Endothelial cell of umbilical vein (primary cell): Measurements from ENCODE around the gene IL34. TPM values are rescaled to one million over a fixed set of nuclear protein-coding genes. Genes with fewer than 3 reads are reported as not detected.

ENCODE experiments used
- BruUV-seq: library from RNA; stranded (reverse); fragments of 400-500 nt; replicated peaks from 2 replicates; lab custom pipeline; 2021; lab: Mats Ljungman, UMichigan
- CTCF ChIA-PET: fragments of 300-600, 350-600 bp; sonication (Branson Sonifier 250); formaldehyde crosslinking; loops from one replicate; lab custom pipeline; 2021; ENCODE audit warnings: antibody characterized with exemption, inconsistent platforms; lab: Charles Lee
- POLR2A ChIA-PET: fragments of 300-600, 350-600 bp; sonication (Branson Sonifier 250); formaldehyde crosslinking; loops from one replicate; lab custom pipeline; 2021; ENCODE audit warnings: antibody characterized with exemption, inconsistent platforms; lab: Charles Lee
- DNase-seq: peaks from one replicate; pipeline ENCODE4 v3.0.0-alpha.2; 2011; ENCODE audit warnings: low read depth, low spot score
- FAIRE-seq: peaks from 2 replicates; lab custom pipeline; 2011; peaks lifted over from hg19 to GRCh38; lab: Jason Lieb, UNC
- H2AFZ ChIP-seq: 2 replicates; pipeline ENCODE4 v1.6.0; 2012; ENCODE audit warnings: low read depth, low read length, control low read depth, inconsistent platforms
- H3K27ac ChIP-seq: 2 replicates; pipeline ENCODE4 v1.5.1; 2011; ENCODE audit warnings: low read depth, mild to moderate bottlenecking, control low read depth, low read length, moderate library complexity; ENCODE audit not compliant: insufficient read depth
- H3K27me3 ChIP-seq, 2 experiments: 2 replicates each; pipeline versions ENCODE4 v1.6.0 to v1.6.1; 2011; ENCODE audit warnings: low read length in 2 of 2, mixed read lengths in 1 of 2; ENCODE audit not compliant: control insufficient read depth in 2 of 2, insufficient read depth in 2 of 2
- H3K36me3 ChIP-seq, 2 experiments: 2 replicates in 1 of 2; 3 replicates in 1 of 2; pipeline ENCODE4 v1.5.1; 2011; ENCODE audit warnings: low read length in 2 of 2, mild to moderate bottlenecking in 1 of 2, moderate library complexity in 1 of 2; ENCODE audit not compliant: control insufficient read depth in 2 of 2, insufficient read depth in 2 of 2; ENCODE audit errors: extremely low read depth in 1 of 2
- H3K4me1 ChIP-seq: 3 replicates; pipeline ENCODE4 v1.5.1; 2011; ENCODE audit warnings: mild to moderate bottlenecking, low read length; ENCODE audit not compliant: control insufficient read depth, insufficient read depth; ENCODE audit errors: extremely low read depth
- H3K4me2 ChIP-seq: 2 replicates; pipeline ENCODE4 v1.6.1; 2011; ENCODE audit warnings: low read length, control low read depth, mixed read lengths; ENCODE audit not compliant: insufficient read depth
- H3K4me3 ChIP-seq, 3 experiments: fragments of 200-600 bp in 1 of 3; sonication (generic), shearing (Covaris generic) in 1 of 3; replicated peaks in 1 of 3; 2 replicates each; pipeline ENCODE4 v1.5.1; 2011 to 2016; ENCODE audit warnings: control low read depth in 3 of 3, low read length in 3 of 3, mild to moderate bottlenecking in 2 of 3, inconsistent platforms in 1 of 3, low read depth in 1 of 3, moderate library complexity in 1 of 3; ENCODE audit not compliant: insufficient read depth in 1 of 3
- H3K79me2 ChIP-seq: 2 replicates; pipeline ENCODE4 v1.6.0; 2012; ENCODE audit warnings: low read length, inconsistent platforms; ENCODE audit not compliant: control insufficient read depth, insufficient read depth
- H3K9ac ChIP-seq: replicated peaks from 2 replicates; pipeline ENCODE3; 2011; ENCODE audit warnings: low read length, control low read depth; ENCODE audit not compliant: insufficient read depth; ENCODE audit errors: extremely low read depth
- H3K9me1 ChIP-seq: replicated peaks from 3 replicates; pipeline ENCODE4 v1.6.0; 2011; ENCODE audit warnings: mild to moderate bottlenecking, low read length; ENCODE audit not compliant: control insufficient read depth, insufficient read depth; ENCODE audit errors: extremely low read depth
- H3K9me3 ChIP-seq: replicated peaks from 2 replicates; pipeline ENCODE4 v1.5.1; 2012; ENCODE audit warnings: low read length, inconsistent platforms; ENCODE audit not compliant: control insufficient read depth, insufficient read depth
- H4K20me1 ChIP-seq: replicated peaks from 2 replicates; pipeline ENCODE3; 2011; ENCODE audit warnings: mild to moderate bottlenecking, low read length; ENCODE audit not compliant: control insufficient read depth, insufficient read depth; ENCODE audit errors: extremely low read depth
- EZH2 ChIP-seq: IDR thresholded peaks from 2 replicates; pipeline ENCODE4 v1.6.1; 2012; ENCODE audit warnings: borderline replicate concordance, low read depth, mild to moderate bottlenecking, moderate library complexity, low read length, inconsistent platforms; ENCODE audit not compliant: severe bottlenecking
- FOS ChIP-seq: IDR thresholded peaks from 2 replicates; pipeline ENCODE4 v1.6.1; 2011; ENCODE audit warnings: mild to moderate bottlenecking, low read length, moderate library complexity, borderline replicate concordance; ENCODE audit not compliant: insufficient read depth
- GATA2 ChIP-seq: IDR thresholded peaks from 2 replicates; pipeline ENCODE4 v1.7.0; 2011; ENCODE audit warnings: low read depth, mild to moderate bottlenecking, moderate library complexity, mixed read lengths, low read length; ENCODE audit not compliant: insufficient read length, insufficient read depth
- JUN ChIP-seq: IDR thresholded peaks from 2 replicates; pipeline ENCODE4 v1.6.1; 2011; ENCODE audit warnings: borderline replicate concordance, low read depth; ENCODE audit not compliant: insufficient read length, insufficient read depth
- MYC ChIP-seq: IDR thresholded peaks from one replicate; pipeline ENCODE4 v1.6.1; 2011; ENCODE audit warnings: mild to moderate bottlenecking, low read depth, low read length
- POLR2A ChIP-seq: IDR thresholded peaks from 2 replicates; pipeline ENCODE4 v1.6.1; 2012; ENCODE audit warnings: low read depth, mild to moderate bottlenecking, control low read depth, low read length
- POLR2AphosphoS5 ChIP-seq: IDR thresholded peaks from 2 replicates; pipeline ENCODE4 v1.6.1; 2012; ENCODE audit warnings: low read depth, mild to moderate bottlenecking, control low read depth, low read length, moderate library complexity; ENCODE audit not compliant: insufficient read depth
- dilution Hi-C: fragments of 300-500 bp; cut with MboI; formaldehyde crosslinking; loops from one replicate; pipeline ENCODE4 v1.15.0; 2019; ENCODE audit warnings: low sequenced_read_pairs; ENCODE audit not compliant: extremely low pct_ligation_motif_present
- intact Hi-C: fragments of 100-400 bp; cut with micrococcal nuclease; formaldehyde crosslinking; loops from one replicate; pipeline ENCODE4 v1.10.0; 2022
- polyA plus RNA-seq, 4 experiments: library from polyadenylated mRNA; depleted of rRNA in 3 of 4; stranded (reverse) in 3 of 4; unstranded in 1 of 4; fragments of >200 nt; gene quantifications; 2 replicates each; pipeline versions ENCODE4 v1.2.1 to v1.2.3, GENCODE V29; 2011 to 2012; ENCODE audit warnings: missing spikeins in 1 of 4
- total RNA-seq: library from RNA; stranded (reverse); gene quantifications from 2 replicates; pipeline ENCODE4 v1.2.3, GENCODE V29; 2021
- TF ChIP-seq, protein P1 (sequence below), 2 donors: IDR thresholded peaks; 1 replicate in 1 of 2; 2 replicates in 1 of 2; pipeline ENCODE4 v1.5.1; 2011; ENCODE audit warnings: low read length in 2 of 2, mild to moderate bottlenecking in 2 of 2, moderate library complexity in 2 of 2, control low read depth in 1 of 2, inconsistent platforms in 1 of 2, low read depth in 1 of 2; ENCODE audit not compliant: insufficient read depth in 1 of 2; ENCODE audit errors: extremely low read depth in 1 of 2
- TF ChIP-seq, protein P2 (sequence below): IDR thresholded peaks from 2 replicates; pipeline ENCODE4 v1.6.1; 2011; ENCODE audit not compliant: insufficient read depth, insufficient read length

The IL34 gene
- total and polyA plus RNA-seq, 2 donors (not counting 3 experiments of a cell fraction or from before 2014, with no cell fraction given), result 0.88 to 0.97 TPM

- Histone ChIP-seq H3K4me3 (no peak overlapping the region), H2AFZ (no peak overlapping the region), H3K4me1 (no peaks in the 10 kb centered on the region), H3K9me1 (no peaks in the 10 kb centered on the region), H3K27me3 (no peaks in the 10 kb centered on the region), H3K9me3 (no peaks in the 10 kb centered on the region), H4K20me1 (no peaks in the 10 kb centered on the region), H3K79me2 (no peaks in the 10 kb centered on the region), H3K36me3 (no peaks in the 10 kb centered on the region), H3K4me2 (no peak overlapping the region), H3K9ac (no peak overlapping the region), H3K27ac (no peak overlapping the region)
- CTCF ChIA-PET, result interaction anchor here (0.6 kb wide), 1 partner anchor 55 kb away, joined by 3 read pairs; no protein-coding TSS in a partner anchor
- POLR2A ChIA-PET, result no interaction called here
- intact Hi-C loops (no loop called here), dilution Hi-C loops (no loop called here)
- no peak for DNase-seq
- no peak for FAIRE-seq
- TF ChIP-seq FOS, result no peak
- no peak for TF ChIP-seq GATA2
- no TSS peak for BruUV-seq
Measured at GRCh38 chr16:70597135-70597835, 49.1 kb upstream of the IL34 start.

DNA sequence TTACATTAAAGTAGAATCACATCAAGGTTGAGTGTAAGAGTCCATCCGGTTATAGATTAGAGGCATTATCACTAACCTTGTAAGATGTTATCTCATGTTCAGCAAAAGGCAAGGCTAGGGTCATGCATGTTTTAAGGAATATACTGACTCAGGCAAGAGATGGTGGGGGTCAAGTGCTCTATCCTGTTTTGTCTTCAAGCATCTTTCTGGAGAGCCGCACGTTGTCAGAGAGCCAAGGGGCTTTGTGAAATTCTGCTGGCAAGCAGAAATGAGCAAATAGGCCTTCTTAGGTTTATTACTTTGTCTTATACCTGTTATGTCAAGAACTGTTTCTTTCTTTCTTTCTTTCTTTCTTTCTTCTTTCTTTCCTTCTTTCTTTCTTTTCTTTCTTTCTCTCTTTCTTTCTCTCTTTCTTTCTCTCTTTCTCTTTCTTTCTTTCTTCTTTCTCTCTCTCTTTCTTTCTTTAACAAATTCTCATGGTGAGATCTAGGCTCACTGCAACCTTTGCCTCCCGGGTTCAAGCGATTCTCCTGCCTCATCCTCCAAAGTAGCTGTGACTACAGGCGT lies 47.3 kb upstream of the IL34 start:
- POLR2A ChIA-PET, result no interaction called here
- Histone ChIP-seq H3K9ac (no peak overlapping the region), H3K27me3 (no peaks in the 10 kb centered on the region), H3K79me2 (no peaks in the 10 kb centered on the region), H3K36me3 (no peaks in the 10 kb centered on the region), H3K4me1 (no peaks in the 10 kb centered on the region), H3K9me1 (no peaks in the 10 kb centered on the region), H3K4me3 (no peak overlapping the region), H2AFZ (no peak overlapping the region), H3K27ac (no peak overlapping the region), H4K20me1 (no peaks in the 10 kb centered on the region), H3K4me2 (no peak overlapping the region), H3K9me3 (no peaks in the 10 kb centered on the region)
- TF ChIP-seq, protein P1, sequence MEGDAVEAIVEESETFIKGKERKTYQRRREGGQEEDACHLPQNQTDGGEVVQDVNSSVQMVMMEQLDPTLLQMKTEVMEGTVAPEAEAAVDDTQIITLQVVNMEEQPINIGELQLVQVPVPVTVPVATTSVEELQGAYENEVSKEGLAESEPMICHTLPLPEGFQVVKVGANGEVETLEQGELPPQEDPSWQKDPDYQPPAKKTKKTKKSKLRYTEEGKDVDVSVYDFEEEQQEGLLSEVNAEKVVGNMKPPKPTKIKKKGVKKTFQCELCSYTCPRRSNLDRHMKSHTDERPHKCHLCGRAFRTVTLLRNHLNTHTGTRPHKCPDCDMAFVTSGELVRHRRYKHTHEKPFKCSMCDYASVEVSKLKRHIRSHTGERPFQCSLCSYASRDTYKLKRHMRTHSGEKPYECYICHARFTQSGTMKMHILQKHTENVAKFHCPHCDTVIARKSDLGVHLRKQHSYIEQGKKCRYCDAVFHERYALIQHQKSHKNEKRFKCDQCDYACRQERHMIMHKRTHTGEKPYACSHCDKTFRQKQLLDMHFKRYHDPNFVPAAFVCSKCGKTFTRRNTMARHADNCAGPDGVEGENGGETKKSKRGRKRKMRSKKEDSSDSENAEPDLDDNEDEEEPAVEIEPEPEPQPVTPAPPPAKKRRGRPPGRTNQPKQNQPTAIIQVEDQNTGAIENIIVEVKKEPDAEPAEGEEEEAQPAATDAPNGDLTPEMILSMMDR (IDR thresholded peaks at IDR 0.05; ENCODE audit: extremely low read depth in 1 of 2, insufficient read depth in 1 of 2, low read depth in 1 of 2, low read length in 2 of 2), result no peak
- TF ChIP-seq GATA2 (no peak), EZH2 (no peak), JUN (no peak), POLR2AphosphoS5 (no peak), POLR2A (no peak), MYC (no peak), FOS (no peak)
- TF ChIP-seq, protein P2, sequence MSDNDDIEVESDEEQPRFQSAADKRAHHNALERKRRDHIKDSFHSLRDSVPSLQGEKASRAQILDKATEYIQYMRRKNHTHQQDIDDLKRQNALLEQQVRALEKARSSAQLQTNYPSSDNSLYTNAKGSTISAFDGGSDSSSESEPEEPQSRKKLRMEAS, result no peak
- CTCF ChIA-PET, result no interaction called here
- dilution Hi-C loops, result no loop called here
- DNase-seq (no peak), FAIRE-seq (no peak)
- intact Hi-C loops, result no loop called here
- no TSS peak for BruUV-seq
